HG02610 (cell line): ENCODE results near the gene ANAPC5.

ENCODE experiments used
- ATAC-seq: cut with Tn5 transposase; IDR thresholded peaks from one replicate; pipeline ENCODE4 v1.9.1; 2021; ENCODE audit warnings: mild to moderate bottlenecking, moderate library complexity; ENCODE audit not compliant: unreplicated experiment

The ANAPC5 gene

GRCh38 chr12:121371404-121371803 lies 19.2 kb upstream of the ANAPC5 start:
- no peak for ATAC-seq

GRCh38 chr12:121366063-121366459 lies 13.8 kb upstream of the ANAPC5 start:
- ATAC-seq: no peak

- no peak for ATAC-seq
Measured at GRCh38 chr12:121365416-121366062, 13.3 kb upstream of the ANAPC5 start.

- ATAC-seq: no peak
Measured at GRCh38 chr12:121364683-121365121, 12.5 kb upstream of the ANAPC5 start.

DNA sequence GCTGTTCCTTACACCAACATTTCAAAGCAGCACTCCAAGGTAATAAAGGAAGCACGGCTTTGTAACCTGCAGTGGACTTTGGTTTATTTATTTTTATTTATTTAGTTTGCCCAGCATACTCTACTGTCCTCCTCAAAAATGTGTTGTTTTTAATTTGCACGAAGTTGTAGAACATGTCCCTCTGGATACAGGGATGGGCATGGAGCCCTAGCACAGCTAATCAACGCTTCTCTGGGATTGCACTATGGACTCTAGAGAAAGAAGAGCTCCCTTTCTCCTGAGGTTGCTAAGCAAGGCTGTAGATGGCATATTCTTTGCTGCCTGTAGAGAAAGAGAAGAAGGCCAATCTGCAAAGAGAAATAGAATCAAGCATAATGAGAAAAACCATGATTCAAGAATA lies 5.9 kb upstream of the ANAPC5 start:
- no peak for ATAC-seq

GRCh38 chr12:121357331-121357730 lies 5.1 kb upstream of the ANAPC5 start:
- no peak for ATAC-seq

- no peak for ATAC-seq
Measured at GRCh38 chr12:121356657-121357056, 4.4 kb upstream of the ANAPC5 start.

DNA sequence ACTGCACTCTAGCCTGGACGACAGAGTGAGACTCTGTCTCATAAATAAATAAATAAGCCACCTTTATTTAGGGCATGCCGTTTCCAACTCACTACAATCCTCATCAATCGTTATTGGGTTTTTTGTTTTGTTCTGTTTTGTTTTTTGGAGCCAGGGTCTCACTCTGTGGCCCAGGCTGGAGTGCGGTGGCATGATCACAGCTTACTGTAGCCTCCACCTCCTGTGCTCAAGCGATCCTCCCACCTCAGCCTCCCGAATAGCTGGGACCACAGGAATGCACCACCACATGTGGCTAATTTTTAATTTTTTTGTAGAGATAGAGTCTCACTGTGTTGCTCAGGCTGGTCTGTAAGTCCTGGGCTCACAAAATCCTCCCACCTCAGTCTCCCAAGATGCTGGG lies 3.6 kb upstream of the ANAPC5 start:
- ATAC-seq: no peak

- ATAC-seq: no peak
Measured at GRCh38 chr12:121352682-121353018, 439 bp upstream of the ANAPC5 start.

DNA sequence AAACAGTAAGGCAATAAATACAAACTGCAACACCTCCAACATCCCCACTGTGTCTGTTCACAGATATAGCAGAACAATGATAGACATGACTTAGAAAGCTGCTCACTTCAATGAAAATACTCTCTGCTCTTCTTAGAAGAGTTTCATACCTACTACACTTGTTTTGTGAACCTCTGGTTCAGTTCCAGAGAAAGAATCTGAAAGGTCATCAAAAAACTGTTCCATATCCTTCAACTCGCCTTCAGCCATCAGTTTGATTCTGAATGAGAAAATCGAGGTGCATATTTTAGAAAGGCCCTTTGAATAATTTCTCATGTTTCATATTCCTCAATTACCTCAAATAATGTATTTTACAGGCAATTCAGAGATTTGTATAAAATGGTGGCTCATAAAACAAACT lies 5.5 kb downstream of the ANAPC5 start:
- no peak for ATAC-seq

DNA sequence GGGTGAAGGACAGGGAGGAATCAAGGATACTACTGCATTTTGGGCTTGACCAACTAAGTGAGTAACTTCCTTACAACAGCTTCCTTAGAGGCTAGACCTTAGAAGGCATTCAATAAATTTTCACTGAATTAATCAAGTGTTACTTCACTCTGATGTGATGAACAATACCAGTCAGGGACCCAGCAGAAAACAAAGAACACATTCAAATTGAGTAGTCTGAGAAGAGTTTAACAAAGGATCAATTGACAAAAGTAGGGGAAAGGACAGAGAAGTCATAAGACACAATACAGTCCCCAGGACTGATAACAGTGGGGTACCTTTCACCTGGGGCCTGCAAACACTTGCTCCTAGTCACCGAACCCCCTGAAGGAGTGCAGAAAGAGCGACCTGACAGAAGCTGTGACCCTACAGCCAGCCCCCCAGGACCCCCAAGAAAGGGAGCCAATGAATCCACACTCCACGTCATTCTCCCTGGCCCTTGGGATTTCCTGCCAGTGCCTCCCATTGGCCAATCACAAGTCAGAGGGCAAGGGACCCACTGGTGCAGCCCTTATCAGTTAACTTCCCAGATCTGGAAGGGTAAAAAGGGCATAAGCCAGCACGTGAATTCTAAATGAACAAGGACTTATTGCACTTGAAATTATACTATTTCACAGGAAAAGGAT lies 6.9 kb downstream of the ANAPC5 start:
- ATAC-seq: no peak

DNA sequence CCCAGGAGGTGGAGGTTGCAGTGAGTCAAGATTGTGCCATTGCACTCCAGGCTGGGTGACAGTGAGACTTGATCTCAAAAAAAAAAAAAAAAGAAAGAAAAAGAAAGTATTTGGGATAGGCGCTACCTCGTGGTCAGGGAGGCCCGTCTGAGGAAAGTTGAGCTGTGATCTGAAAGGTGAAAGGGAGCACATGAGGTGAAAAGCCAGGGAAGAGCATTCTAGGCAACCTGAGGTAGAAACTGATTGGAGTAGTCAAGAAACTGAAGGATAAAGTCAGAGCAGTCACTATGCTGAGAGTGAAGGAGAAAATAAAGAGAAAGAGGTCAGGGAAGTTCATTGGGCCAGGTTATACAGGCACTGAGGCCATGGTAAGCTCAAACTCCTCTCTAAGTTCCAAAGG lies 7.7 kb downstream of the ANAPC5 start:
- no peak for ATAC-seq

DNA sequence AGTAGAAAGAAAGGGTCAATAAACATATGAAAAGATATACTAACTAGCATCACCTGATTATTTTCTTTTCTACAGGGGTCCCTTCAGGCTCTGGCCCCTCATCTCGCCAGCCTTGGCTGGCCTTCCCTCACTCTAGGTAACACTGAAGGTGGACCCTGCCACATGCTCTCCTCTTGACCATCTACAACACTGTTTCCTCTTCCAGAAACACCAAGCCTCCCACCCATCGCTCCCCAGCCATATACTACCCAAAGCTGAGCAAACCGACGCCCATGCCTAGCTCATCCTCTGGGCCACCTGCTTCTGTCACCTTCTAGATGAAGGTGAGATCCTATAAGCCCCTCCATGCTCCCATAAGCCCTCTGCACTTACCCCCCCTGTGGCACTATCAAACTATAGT lies 14.8 kb downstream of the ANAPC5 start:
- ATAC-seq: no peak

DNA sequence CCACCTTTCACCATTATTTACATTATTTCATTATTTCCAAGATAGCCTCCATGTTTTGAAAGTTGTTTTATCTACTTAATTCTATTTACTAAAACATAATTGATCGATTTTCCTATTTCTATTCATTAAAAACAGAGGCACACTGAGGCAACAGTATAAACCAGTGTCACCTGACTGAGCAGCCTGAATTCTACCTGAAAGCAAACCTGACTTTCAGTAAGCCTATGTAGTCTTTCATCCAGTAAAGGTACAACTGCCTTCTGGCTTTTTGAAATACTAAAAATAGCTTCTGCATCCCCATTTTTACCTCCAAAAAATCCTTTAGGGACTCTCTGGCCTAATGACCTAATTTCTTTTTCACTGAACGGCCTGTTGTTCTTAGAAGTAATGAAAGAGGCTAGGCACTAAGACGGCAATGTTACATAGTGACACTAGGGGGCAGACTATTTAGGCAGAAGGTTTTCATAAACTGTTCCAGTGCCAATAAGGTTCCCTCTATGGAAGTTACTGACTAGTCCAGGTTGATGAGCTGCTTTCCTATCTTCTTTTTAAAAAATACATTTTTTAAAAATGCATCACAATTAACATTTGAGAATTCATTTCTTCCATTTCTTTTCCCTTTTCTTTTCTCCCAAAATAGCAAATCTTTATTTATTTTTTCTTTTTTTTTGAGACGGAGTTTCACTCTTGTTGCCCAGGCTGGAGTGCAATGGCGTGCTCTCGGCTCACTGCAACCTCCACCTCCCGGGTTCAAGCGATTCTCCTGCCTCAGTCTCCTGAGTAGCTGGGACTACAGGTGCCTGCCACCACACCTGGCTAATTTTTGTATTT lies 17.5 kb downstream of the ANAPC5 start:
- ATAC-seq: no peak

- ATAC-seq: no peak
Measured at GRCh38 chr12:121333747-121334146, 18.5 kb downstream of the ANAPC5 start.

GRCh38 chr12:121331248-121331647 lies 21.0 kb downstream of the ANAPC5 start:
- ATAC-seq: no peak

- no peak for ATAC-seq
Measured at GRCh38 chr12:121330692-121331091, 21.5 kb downstream of the ANAPC5 start.

GRCh38 chr12:121330195-121330594 lies 22.0 kb downstream of the ANAPC5 start:
- no peak for ATAC-seq

- ATAC-seq: no peak
Measured at GRCh38 chr12:121328620-121329019, 23.6 kb downstream of the ANAPC5 start.

- no peak for ATAC-seq
Measured at GRCh38 chr12:121326996-121327674, 25.1 kb downstream of the ANAPC5 start.

GRCh38 chr12:121325922-121326396 lies 26.3 kb downstream of the ANAPC5 start:
- ATAC-seq: no peak
